ENCODE measurements around the gene SPOCK1. TPM values are rescaled to one million over a fixed set of nuclear protein-coding genes. Genes with fewer than 3 reads are reported as not detected.

SPOCK1 gene
- total and polyA plus RNA-seq, 5 donors from 2014 or later: 0.27 TPM; not detected in 4

- peaks cover 4% of the 10 kb centered on the region for H3K27me3 Mint-ChIP-seq
- ATAC-seq (ENCODE audit: low read depth in 2 of 2) (no peak), DNase-seq (no peak)
- H3K4me3 ChIP-seq (ENCODE audit: low read depth, low read length): no peak overlapping the region
- no peaks in the 10 kb centered on the region for H3K27me3 ChIP-seq (ENCODE audit: control insufficient read depth, insufficient read depth, low read length)
- H3K4me1 ChIP-seq (ENCODE audit: control insufficient read depth, insufficient read depth, low read length, poor library complexity, severe bottlenecking): no peaks in the 10 kb centered on the region
- H3K4me3 Mint-ChIP-seq: no peak overlapping the region
- H3K9me3 Mint-ChIP-seq: peaks cover 0 to 2% (median 0%) of the 10 kb centered on the region in 7 donors
- no peaks in the 10 kb centered on the region for H3K36me3 ChIP-seq (ENCODE audit: control insufficient read depth, insufficient read depth, low read length)
- H3K4me1 Mint-ChIP-seq: no peaks in the 10 kb centered on the region
- H3K9me3 ChIP-seq (ENCODE audit: control insufficient read depth in 2 of 2, low read length in 2 of 2): no peaks in the 10 kb centered on the region
- no peak overlapping the region for H3K27ac Mint-ChIP-seq
- no peaks in the 10 kb centered on the region for H3K36me3 Mint-ChIP-seq
- H3K27ac ChIP-seq (ENCODE audit: insufficient read depth, low read length, poor library complexity, severe bottlenecking): no peak overlapping the region
These were observed 408.4 kb downstream of the SPOCK1 start for GRCh38 chr5:137090721-137091120.

DNA sequence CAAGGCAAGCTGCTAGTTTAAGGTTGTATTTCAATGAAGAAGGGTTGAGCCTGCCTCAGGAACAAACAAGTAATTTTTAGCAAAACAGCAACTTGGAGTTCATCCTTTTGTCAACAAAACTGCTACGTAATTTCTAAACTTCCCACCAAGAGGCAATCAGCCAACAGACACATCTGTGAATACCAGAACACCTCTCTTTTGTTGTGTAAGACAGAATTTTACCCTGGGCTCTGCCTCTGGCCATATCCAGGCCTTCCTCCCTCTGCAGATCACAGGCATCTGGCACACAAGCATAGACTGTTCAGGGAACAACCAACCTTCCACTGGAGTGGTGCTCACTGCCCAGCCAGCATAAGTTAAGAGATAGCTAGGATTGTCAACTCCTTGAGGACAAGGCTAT lies 409.0 kb downstream of the SPOCK1 start:
- Mint-ChIP-seq H3K4me3 (no peak overlapping the region), H3K4me1 (no peaks in the 10 kb centered on the region), H3K36me3 (no peaks in the 10 kb centered on the region), H3K27ac (no peak overlapping the region), H3K9me3 (peaks cover 0 to 2% (median 0%) of the 10 kb centered on the region in 7 donors), H3K27me3 (peaks cover 9% of the 10 kb centered on the region)
- no peaks in the 10 kb centered on the region for H3K36me3 ChIP-seq (ENCODE audit: control insufficient read depth, insufficient read depth, low read length)
- H3K4me3 ChIP-seq (ENCODE audit: low read depth, low read length): no peak overlapping the region
- ATAC-seq (ENCODE audit: low read depth in 2 of 2) (no peak), DNase-seq (no peak)
- no peaks in the 10 kb centered on the region for H3K9me3 ChIP-seq (ENCODE audit: control insufficient read depth in 2 of 2, low read length in 2 of 2)
- no peak overlapping the region for H3K27ac ChIP-seq (ENCODE audit: insufficient read depth, low read length, poor library complexity, severe bottlenecking)
- H3K4me1 ChIP-seq (ENCODE audit: control insufficient read depth, insufficient read depth, low read length, poor library complexity, severe bottlenecking): no peaks in the 10 kb centered on the region
- no peaks in the 10 kb centered on the region for H3K27me3 ChIP-seq (ENCODE audit: control insufficient read depth, insufficient read depth, low read length)

- Mint-ChIP-seq H3K4me1 (no peaks in the 10 kb centered on the region), H3K27me3 (peaks cover 9% of the 10 kb centered on the region), H3K36me3 (no peaks in the 10 kb centered on the region), H3K27ac (no peak overlapping the region), H3K4me3 (no peak overlapping the region), H3K9me3 (peaks cover 0 to 2% (median 0%) of the 10 kb centered on the region in 7 donors)
- Histone ChIP-seq H3K36me3 (ENCODE audit: control insufficient read depth, insufficient read depth, low read length) (no peaks in the 10 kb centered on the region), H3K27me3 (ENCODE audit: control insufficient read depth, insufficient read depth, low read length) (no peaks in the 10 kb centered on the region), H3K4me3 (ENCODE audit: low read depth, low read length) (no peak overlapping the region), H3K4me1 (ENCODE audit: control insufficient read depth, insufficient read depth, low read length, poor library complexity, severe bottlenecking) (no peaks in the 10 kb centered on the region), H3K27ac (ENCODE audit: insufficient read depth, low read length, poor library complexity, severe bottlenecking) (no peak overlapping the region), H3K9me3 (ENCODE audit: control insufficient read depth in 2 of 2, low read length in 2 of 2) (no peaks in the 10 kb centered on the region)
- ATAC-seq (ENCODE audit: low read depth in 2 of 2): no peak
- no peak for DNase-seq
These were observed 411.0 kb downstream of the SPOCK1 start for GRCh38 chr5:137088175-137088574.

DNA sequence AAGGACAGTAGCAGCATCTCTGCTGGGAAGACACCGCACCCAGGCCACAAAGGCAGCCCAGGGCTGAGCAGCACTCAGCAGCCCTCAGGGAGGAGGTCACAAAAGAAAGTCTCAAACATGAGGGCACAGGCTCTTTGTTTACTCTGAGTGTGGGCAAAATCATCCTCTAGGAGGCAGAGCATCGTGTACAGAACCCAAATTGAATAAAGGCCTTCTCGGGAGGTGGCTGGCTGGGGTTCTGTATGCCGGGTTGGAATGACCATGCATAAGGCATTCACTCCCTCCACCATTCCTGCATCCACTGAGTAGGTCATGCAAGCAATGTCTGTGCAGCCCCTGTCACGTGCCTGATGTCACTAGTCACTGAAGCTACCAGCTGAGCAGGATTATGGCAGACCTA lies 412.8 kb downstream of the SPOCK1 start:
- no peak overlapping the region for H3K27ac ChIP-seq (ENCODE audit: insufficient read depth, low read length, poor library complexity, severe bottlenecking)
- no peaks in the 10 kb centered on the region for H3K36me3 ChIP-seq (ENCODE audit: control insufficient read depth, insufficient read depth, low read length)
- Mint-ChIP-seq H3K27me3 (peaks cover 9% of the 10 kb centered on the region), H3K36me3 (no peaks in the 10 kb centered on the region), H3K4me3 (no peak overlapping the region), H3K4me1 (no peaks in the 10 kb centered on the region), H3K27ac (no peak overlapping the region), H3K9me3 (peaks cover 0 to 2% (median 0%) of the 10 kb centered on the region in 7 donors)
- DNase-seq: no peak
- H3K9me3 ChIP-seq (ENCODE audit: control insufficient read depth in 2 of 2, low read length in 2 of 2): no peaks in the 10 kb centered on the region
- no peak overlapping the region for H3K4me3 ChIP-seq (ENCODE audit: low read depth, low read length)
- ATAC-seq (ENCODE audit: low read depth in 2 of 2): no peak
- no peaks in the 10 kb centered on the region for H3K27me3 ChIP-seq (ENCODE audit: control insufficient read depth, insufficient read depth, low read length)
- H3K4me1 ChIP-seq (ENCODE audit: control insufficient read depth, insufficient read depth, low read length, poor library complexity, severe bottlenecking): no peaks in the 10 kb centered on the region

GRCh38 chr5:137085206-137085605 lies 413.9 kb downstream of the SPOCK1 start:
- Histone ChIP-seq H3K27ac (ENCODE audit: insufficient read depth, low read length, poor library complexity, severe bottlenecking) (no peak overlapping the region), H3K27me3 (ENCODE audit: control insufficient read depth, insufficient read depth, low read length) (no peaks in the 10 kb centered on the region), H3K36me3 (ENCODE audit: control insufficient read depth, insufficient read depth, low read length) (no peaks in the 10 kb centered on the region), H3K4me3 (ENCODE audit: low read depth, low read length) (no peak overlapping the region), H3K9me3 (ENCODE audit: control insufficient read depth in 2 of 2, low read length in 2 of 2) (no peaks in the 10 kb centered on the region), H3K4me1 (ENCODE audit: control insufficient read depth, insufficient read depth, low read length, poor library complexity, severe bottlenecking) (no peaks in the 10 kb centered on the region)
- Mint-ChIP-seq H3K4me1 (no peaks in the 10 kb centered on the region), H3K9me3 (peaks cover 0 to 2% (median 0%) of the 10 kb centered on the region in 7 donors), H3K4me3 (no peak overlapping the region), H3K36me3 (no peaks in the 10 kb centered on the region), H3K27ac (no peak overlapping the region), H3K27me3 (peaks cover 9% of the 10 kb centered on the region)
- ATAC-seq (ENCODE audit: low read depth in 2 of 2) (no peak), DNase-seq (no peak)

- Histone ChIP-seq H3K4me1 (ENCODE audit: control insufficient read depth, insufficient read depth, low read length, poor library complexity, severe bottlenecking) (no peaks in the 10 kb centered on the region), H3K27me3 (ENCODE audit: control insufficient read depth, insufficient read depth, low read length) (no peaks in the 10 kb centered on the region), H3K9me3 (ENCODE audit: control insufficient read depth in 2 of 2, low read length in 2 of 2) (no peaks in the 10 kb centered on the region), H3K4me3 (ENCODE audit: low read depth, low read length) (no peak overlapping the region), H3K36me3 (ENCODE audit: control insufficient read depth, insufficient read depth, low read length) (no peaks in the 10 kb centered on the region), H3K27ac (ENCODE audit: insufficient read depth, low read length, poor library complexity, severe bottlenecking) (no peak overlapping the region)
- no peak for DNase-seq
- H3K27ac Mint-ChIP-seq: no peak overlapping the region
- ATAC-seq (ENCODE audit: low read depth in 2 of 2): no peak
- no peaks in the 10 kb centered on the region for H3K4me1 Mint-ChIP-seq
- peaks cover 9% of the 10 kb centered on the region for H3K27me3 Mint-ChIP-seq
- H3K9me3 Mint-ChIP-seq: peaks cover 0 to 4% (median 0%) of the 10 kb centered on the region in 7 donors
- no peak overlapping the region for H3K4me3 Mint-ChIP-seq
- no peaks in the 10 kb centered on the region for H3K36me3 Mint-ChIP-seq
These were observed 415.1 kb downstream of the SPOCK1 start for GRCh38 chr5:137084016-137084415.

DNA sequence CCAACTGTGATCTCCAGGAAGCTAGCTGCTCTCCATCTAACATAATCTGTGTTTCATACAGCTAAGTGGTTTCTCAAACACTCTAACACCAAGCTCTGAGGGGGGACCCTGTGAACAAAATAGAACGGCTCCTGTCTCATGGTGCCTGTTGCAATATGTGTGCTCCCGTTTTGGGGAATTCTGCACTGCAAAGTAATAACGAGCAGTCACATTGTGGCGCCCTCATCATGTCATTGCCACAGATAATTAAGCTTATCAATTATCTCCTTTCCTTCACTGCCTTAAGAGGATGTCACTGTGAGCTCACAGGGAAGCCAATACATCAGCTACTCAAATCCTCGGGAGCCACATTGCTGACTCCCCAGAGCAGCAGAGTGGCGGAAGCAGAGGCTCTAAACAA lies 416.2 kb downstream of the SPOCK1 start:
- Mint-ChIP-seq H3K9me3 (peaks cover 0 to 4% (median 0%) of the 10 kb centered on the region in 7 donors), H3K36me3 (no peaks in the 10 kb centered on the region), H3K27ac (peak overlapping the region in 1 of 3 donors; percentile 23), H3K4me3 (no peak overlapping the region), H3K4me1 (no peaks in the 10 kb centered on the region), H3K27me3 (peaks cover 9% of the 10 kb centered on the region)
- Histone ChIP-seq H3K36me3 (ENCODE audit: control insufficient read depth, insufficient read depth, low read length) (no peaks in the 10 kb centered on the region), H3K27ac (ENCODE audit: insufficient read depth, low read length, poor library complexity, severe bottlenecking) (no peak overlapping the region), H3K4me3 (ENCODE audit: low read depth, low read length) (no peak overlapping the region), H3K4me1 (ENCODE audit: control insufficient read depth, insufficient read depth, low read length, poor library complexity, severe bottlenecking) (no peaks in the 10 kb centered on the region), H3K27me3 (ENCODE audit: control insufficient read depth, insufficient read depth, low read length) (no peaks in the 10 kb centered on the region), H3K9me3 (ENCODE audit: control insufficient read depth in 2 of 2, low read length in 2 of 2) (no peaks in the 10 kb centered on the region)
- no peak for DNase-seq
- ATAC-seq (ENCODE audit: low read depth in 2 of 2): no peak

DNA sequence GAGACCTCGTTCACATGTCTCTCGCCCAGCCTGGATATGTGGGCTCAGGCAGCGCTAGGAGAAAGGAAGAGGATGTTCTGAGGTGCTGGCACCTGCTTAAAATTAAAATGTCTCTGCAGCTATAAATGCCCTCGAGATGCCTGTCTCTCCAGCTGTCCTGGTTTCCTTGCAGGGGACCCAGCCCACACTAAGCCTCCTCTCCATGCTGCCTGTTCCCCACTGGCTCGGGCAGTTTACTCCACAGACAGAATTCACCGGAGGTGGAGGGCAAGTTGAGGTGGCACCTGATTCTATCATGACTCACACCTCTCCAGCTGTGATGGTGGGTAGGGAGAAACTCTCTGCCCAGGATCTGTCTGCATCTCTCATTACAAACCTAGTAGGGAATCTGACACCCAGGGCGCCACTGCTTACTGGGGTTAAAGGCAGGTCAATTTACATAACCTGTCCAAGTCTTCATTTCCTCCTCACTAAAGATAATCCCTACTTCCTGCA lies 420.9 kb downstream of the SPOCK1 start:
- H3K4me1 Mint-ChIP-seq: no peaks in the 10 kb centered on the region
- ATAC-seq (ENCODE audit: low read depth in 2 of 2) (no peak), DNase-seq (no peak)
- no peaks in the 10 kb centered on the region for H3K27me3 ChIP-seq (ENCODE audit: control insufficient read depth, insufficient read depth, low read length)
- no peaks in the 10 kb centered on the region for H3K9me3 ChIP-seq (ENCODE audit: control insufficient read depth in 2 of 2, low read length in 2 of 2)
- H3K27ac ChIP-seq (ENCODE audit: insufficient read depth, low read length, poor library complexity, severe bottlenecking): no peak overlapping the region
- H3K4me3 ChIP-seq (ENCODE audit: low read depth, low read length): no peak overlapping the region
- no peak overlapping the region for H3K27ac Mint-ChIP-seq
- H3K36me3 ChIP-seq (ENCODE audit: control insufficient read depth, insufficient read depth, low read length): no peaks in the 10 kb centered on the region
- H3K36me3 Mint-ChIP-seq: no peaks in the 10 kb centered on the region
- H3K9me3 Mint-ChIP-seq: peaks cover 0 to 2% (median 0%) of the 10 kb centered on the region in 7 donors
- no peak overlapping the region for H3K4me3 Mint-ChIP-seq
- H3K27me3 Mint-ChIP-seq: no peaks in the 10 kb centered on the region
- H3K4me1 ChIP-seq (ENCODE audit: control insufficient read depth, insufficient read depth, low read length, poor library complexity, severe bottlenecking): no peaks in the 10 kb centered on the region

All from CD4-positive, CD25-positive, alpha-beta regulatory T cell (primary cell).